Astrocyte (in vitro differentiated cells and primary cell): ENCODE results near the gene PLEKHN1. TPM values are rescaled to one million over a fixed set of nuclear protein-coding genes. Genes with fewer than 3 reads are reported as not detected.

ENCODE experiments used
- DNase-seq: peaks from one replicate; pipeline ENCODE4 v3.0.0-alpha.2; 2010; ENCODE audit warnings: low read depth
- FAIRE-seq: peaks from 2 replicates; lab custom pipeline; 2011; peaks lifted over from hg19 to GRCh38; lab: Jason Lieb, UNC
- H2AFZ ChIP-seq: 2 replicates; pipeline ENCODE4 v1.6.0; 2012; ENCODE audit warnings: low read depth, low read length, inconsistent platforms
- H3K27ac ChIP-seq: 2 replicates; pipeline ENCODE4 v1.5.1; 2011; ENCODE audit warnings: low read depth, low read length, inconsistent platforms
- H3K27me3 ChIP-seq: 2 replicates; pipeline ENCODE4 v1.6.0; 2011; ENCODE audit warnings: low read length, inconsistent platforms; ENCODE audit not compliant: insufficient read depth
- H3K36me3 ChIP-seq: 2 replicates; pipeline ENCODE4 v1.5.1; 2011; ENCODE audit warnings: low read length, inconsistent platforms; ENCODE audit not compliant: insufficient read depth
- H3K4me1 ChIP-seq: 2 replicates; pipeline ENCODE4 v1.5.1; 2011; ENCODE audit warnings: low read length, inconsistent platforms; ENCODE audit not compliant: insufficient read depth
- H3K4me2 ChIP-seq: 2 replicates; pipeline ENCODE4 v1.6.0; 2012; ENCODE audit warnings: low read length, inconsistent platforms
- H3K4me3 ChIP-seq: 2 replicates; pipeline ENCODE4 v1.5.1; 2011; ENCODE audit warnings: low read depth, mild to moderate bottlenecking, low read length, inconsistent platforms; ENCODE audit not compliant: insufficient read depth
- H3K79me2 ChIP-seq: 2 replicates; pipeline ENCODE4 v1.6.0; 2012; ENCODE audit warnings: mild to moderate bottlenecking, low read length, inconsistent platforms; ENCODE audit not compliant: insufficient read depth
- H3K9ac ChIP-seq: 2 replicates; pipeline ENCODE4 v1.6.0; 2012; ENCODE audit warnings: mild to moderate bottlenecking, low read length, inconsistent platforms
- H3K9me3 ChIP-seq: 2 replicates; pipeline ENCODE4 v1.5.1; 2012; ENCODE audit warnings: low read depth, mild to moderate bottlenecking, low read length, inconsistent platforms; ENCODE audit not compliant: insufficient read depth
- H4K20me1 ChIP-seq: 2 replicates; pipeline ENCODE4 v1.6.0; 2012; ENCODE audit warnings: low read length, inconsistent platforms; ENCODE audit not compliant: insufficient read depth
- H3K27ac Mint-ChIP-seq: one replicate; pipeline ENCODE4 v1.8.0; 2021; ENCODE audit warnings: mild to moderate bottlenecking, mixed read lengths; ENCODE audit not compliant: unreplicated experiment
- H3K27me3 Mint-ChIP-seq: one replicate; pipeline ENCODE4 v1.8.0; 2021; ENCODE audit warnings: low read depth, mixed read lengths; ENCODE audit not compliant: unreplicated experiment
- H3K36me3 Mint-ChIP-seq: one replicate; pipeline ENCODE4 v1.8.0; 2021; ENCODE audit warnings: low read depth, mixed read lengths; ENCODE audit not compliant: unreplicated experiment
- H3K4me1 Mint-ChIP-seq: one replicate; pipeline ENCODE4 v1.8.0; 2021; ENCODE audit warnings: low read depth, mixed read lengths; ENCODE audit not compliant: unreplicated experiment
- H3K4me3 Mint-ChIP-seq: one replicate; pipeline ENCODE4 v1.8.0; 2021; ENCODE audit warnings: mild to moderate bottlenecking, moderate library complexity, mixed read lengths; ENCODE audit not compliant: unreplicated experiment
- H3K9me3 Mint-ChIP-seq: one replicate; pipeline ENCODE4 v1.8.0; 2021; ENCODE audit warnings: mild to moderate bottlenecking, mixed read lengths; ENCODE audit not compliant: unreplicated experiment
- CTCF ChIP-seq: IDR thresholded peaks from 2 replicates; pipeline ENCODE4 v1.5.1; 2011; ENCODE audit warnings: low read depth, mild to moderate bottlenecking, inconsistent platforms, low read length, moderate library complexity; ENCODE audit not compliant: insufficient read depth
- EZH2 ChIP-seq: IDR thresholded peaks from 2 replicates; pipeline ENCODE4 v1.6.1; 2012; ENCODE audit warnings: mild to moderate bottlenecking, low read length, inconsistent platforms; ENCODE audit not compliant: insufficient read depth
- total RNA-seq: library from RNA; stranded (reverse); gene quantifications from 2 replicates; pipeline ENCODE4 v1.2.1, GENCODE V29; 2021

PLEKHN1 gene
- total RNA-seq, 1 donor from 2014 or later = 2.4 TPM

DNA sequence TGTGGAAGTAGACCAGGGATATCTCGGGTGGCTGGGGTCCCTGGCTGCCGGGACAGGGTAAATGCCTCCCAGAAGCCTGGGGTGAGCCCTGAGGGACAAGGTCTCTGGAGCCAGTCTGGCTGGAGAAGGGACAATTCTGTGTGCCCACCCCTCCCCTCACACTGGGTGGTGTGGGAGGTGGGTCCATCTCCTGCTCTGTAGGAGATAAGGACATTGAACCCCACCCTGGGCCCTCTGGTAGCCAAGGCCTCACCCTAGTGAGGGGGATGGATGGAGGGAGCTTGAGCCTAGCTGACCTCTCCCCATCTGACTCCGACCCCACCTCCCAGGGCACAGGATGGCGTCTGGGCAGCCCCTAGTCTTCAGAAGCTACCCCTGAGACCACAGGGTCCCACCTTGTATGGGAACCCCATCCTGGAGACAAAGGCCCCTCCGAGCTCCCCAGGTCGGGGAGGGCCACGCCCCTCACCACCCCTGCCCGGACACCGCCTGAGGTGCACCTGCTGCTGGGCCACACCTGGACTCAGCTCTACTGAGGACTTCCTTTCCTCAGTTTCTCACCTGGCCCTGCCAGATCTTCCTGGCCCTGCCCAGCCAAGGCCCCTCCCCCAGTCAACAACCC is 58.0 kb downstream of the PLEKHN1 start:
- H3K27ac ChIP-seq = peak overlapping the region; percentile 50
- DNase-seq (no peak), FAIRE-seq (no peak)
- no peaks in the 10 kb centered on the region for H3K9me3 Mint-ChIP-seq
- peaks cover 40% of the 10 kb centered on the region for H3K4me1 ChIP-seq
- no peak overlapping the region for H3K27ac Mint-ChIP-seq
- peak overlapping the region; percentile 66 for H3K4me3 Mint-ChIP-seq
- no peak overlapping the region for H2AFZ ChIP-seq
- H4K20me1 ChIP-seq = peaks cover 62% of the 10 kb centered on the region
- peak overlapping the region; percentile 37 for H3K4me3 ChIP-seq
- H3K36me3 ChIP-seq = no peaks in the 10 kb centered on the region
- no peak for TF ChIP-seq CTCF
- TF ChIP-seq EZH2 = no peak
- H3K27me3 ChIP-seq = no peaks in the 10 kb centered on the region
- peak overlapping the region; percentile 95 for H3K4me2 ChIP-seq
- H3K27me3 Mint-ChIP-seq = no peaks in the 10 kb centered on the region
- H3K36me3 Mint-ChIP-seq = peaks cover 5% of the 10 kb centered on the region
- peaks cover 22% of the 10 kb centered on the region for H3K4me1 Mint-ChIP-seq
- peak overlapping the region; percentile 71 for H3K9ac ChIP-seq
- H3K79me2 ChIP-seq = peaks cover 71% of the 10 kb centered on the region
- H3K9me3 ChIP-seq = no peaks in the 10 kb centered on the region

GRCh38 chr1:1024771-1025699 is 58.8 kb downstream of the PLEKHN1 start:
- Mint-ChIP-seq H3K27ac (no peak overlapping the region), H3K36me3 (peaks cover 5% of the 10 kb centered on the region), H3K4me1 (peaks cover 22% of the 10 kb centered on the region), H3K9me3 (no peaks in the 10 kb centered on the region), H3K4me3 (peak overlapping the region; percentile 66), H3K27me3 (no peaks in the 10 kb centered on the region)
- H3K79me2 ChIP-seq = peaks cover 71% of the 10 kb centered on the region
- H3K9me3 ChIP-seq = no peaks in the 10 kb centered on the region
- H3K4me1 ChIP-seq = peaks cover 40% of the 10 kb centered on the region
- no peak for FAIRE-seq
- no peaks in the 10 kb centered on the region for H3K27me3 ChIP-seq
- H3K4me2 ChIP-seq = peak overlapping the region; percentile 95
- peak overlapping the region; percentile 37 for H3K4me3 ChIP-seq
- no peaks in the 10 kb centered on the region for H3K36me3 ChIP-seq
- H2AFZ ChIP-seq = no peak overlapping the region
- peak overlapping the region; percentile 50 for H3K27ac ChIP-seq
- H4K20me1 ChIP-seq = peaks cover 69% of the 10 kb centered on the region
- peak; percentile 56 for DNase-seq
- H3K9ac ChIP-seq = peak overlapping the region; percentile 71
- TF ChIP-seq CTCF (no peak), EZH2 (no peak)

Other genes with a start within 250 kb of the PLEKHN1 start
- gene SAMD11, start 42.6 kb upstream of the PLEKHN1 start, total RNA-seq = 6.0 and 9.5 TPM in 2 replicates
- 83.7 and 91.4 TPM in 2 replicates for gene NOC2L, start 7.2 kb upstream of the PLEKHN1 start, total RNA-seq
- gene KLHL17, start 5.9 kb upstream of the PLEKHN1 start, total RNA-seq = 25.6 and 25.9 TPM in 2 replicates
- 0.20 TPM in 1 of 2 replicates, not detected in the other for gene PERM1, start 15.6 kb downstream of the PLEKHN1 start, total RNA-seq
- gene HES4, start 33.6 kb downstream of the PLEKHN1 start, total RNA-seq = 149 and 169 TPM in 2 replicates
- gene ISG15, start 47.0 kb downstream of the PLEKHN1 start, total RNA-seq = 1,830 and 1,896 TPM in 2 replicates
- 589 and 603 TPM in 2 replicates for gene AGRN, start 53.6 kb downstream of the PLEKHN1 start, total RNA-seq
- gene RNF223, start 107.8 kb downstream of the PLEKHN1 start, total RNA-seq = 0.18 and 0.38 TPM in 2 replicates
- gene C1orf159, start 149.6 kb downstream of the PLEKHN1 start, total RNA-seq = 10.6 and 13.9 TPM in 2 replicates
- not detected in 2 replicates for gene TTLL10, start 207.4 kb downstream of the PLEKHN1 start, total RNA-seq
- gene TNFRSF18, start 240.1 kb downstream of the PLEKHN1 start, total RNA-seq = 0.65 and 0.66 TPM in 2 replicates
- gene TNFRSF4, start 247.7 kb downstream of the PLEKHN1 start, total RNA-seq = 0.34 and 0.41 TPM in 2 replicates